ENCODE results near the gene MED27.
A peak's percentile ranks its signal among the peaks of the same experiment; 100 is the strongest.
"Not testable (repeated sequence)": the region's sequence is repeated elsewhere in the genome, so short reads cannot be mapped to it uniquely, and the experiment has no call there.

The MED27 gene

DNA sequence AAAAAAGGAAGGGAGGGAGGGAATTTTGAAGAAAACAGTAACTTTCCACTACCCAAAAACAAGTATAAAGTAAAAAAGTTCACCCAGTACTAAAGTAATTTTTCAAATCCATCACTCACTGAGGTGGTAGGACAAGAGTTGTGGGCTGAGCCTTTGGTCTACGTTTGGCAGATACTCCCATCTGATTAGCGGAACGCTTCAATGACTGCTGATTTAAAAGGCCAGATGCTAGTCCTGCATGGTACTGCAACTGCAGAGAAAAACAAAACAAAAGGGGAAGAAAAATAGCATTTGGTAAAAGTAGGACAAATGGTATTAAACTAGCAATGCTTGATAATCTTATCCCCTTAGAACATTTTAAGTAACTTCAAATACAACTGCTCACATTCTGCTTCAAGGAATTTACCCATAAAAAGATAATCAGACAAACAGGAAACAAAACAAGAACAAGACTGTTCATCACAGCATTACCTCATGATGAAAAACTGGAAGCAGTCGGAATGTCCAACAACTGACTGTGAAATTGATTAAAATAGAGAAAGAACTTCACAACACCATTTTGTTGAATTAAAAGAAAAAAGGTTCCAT, 65.4 kb downstream of the MED27 start:
- DNase-seq, result no peak

- no peak for DNase-seq
Measured at GRCh38 chr9:132012704-132013357, 66.8 kb downstream of the MED27 start.

GRCh38 chr9:132011896-132012295, 67.8 kb downstream of the MED27 start:
- no peak for DNase-seq

- DNase-seq, result no peak
Measured at GRCh38 chr9:132011309-132011708, 68.4 kb downstream of the MED27 start.

GRCh38 chr9:132010201-132010600, 69.5 kb downstream of the MED27 start:
- DNase-seq, result not testable (repeated sequence)

DNA sequence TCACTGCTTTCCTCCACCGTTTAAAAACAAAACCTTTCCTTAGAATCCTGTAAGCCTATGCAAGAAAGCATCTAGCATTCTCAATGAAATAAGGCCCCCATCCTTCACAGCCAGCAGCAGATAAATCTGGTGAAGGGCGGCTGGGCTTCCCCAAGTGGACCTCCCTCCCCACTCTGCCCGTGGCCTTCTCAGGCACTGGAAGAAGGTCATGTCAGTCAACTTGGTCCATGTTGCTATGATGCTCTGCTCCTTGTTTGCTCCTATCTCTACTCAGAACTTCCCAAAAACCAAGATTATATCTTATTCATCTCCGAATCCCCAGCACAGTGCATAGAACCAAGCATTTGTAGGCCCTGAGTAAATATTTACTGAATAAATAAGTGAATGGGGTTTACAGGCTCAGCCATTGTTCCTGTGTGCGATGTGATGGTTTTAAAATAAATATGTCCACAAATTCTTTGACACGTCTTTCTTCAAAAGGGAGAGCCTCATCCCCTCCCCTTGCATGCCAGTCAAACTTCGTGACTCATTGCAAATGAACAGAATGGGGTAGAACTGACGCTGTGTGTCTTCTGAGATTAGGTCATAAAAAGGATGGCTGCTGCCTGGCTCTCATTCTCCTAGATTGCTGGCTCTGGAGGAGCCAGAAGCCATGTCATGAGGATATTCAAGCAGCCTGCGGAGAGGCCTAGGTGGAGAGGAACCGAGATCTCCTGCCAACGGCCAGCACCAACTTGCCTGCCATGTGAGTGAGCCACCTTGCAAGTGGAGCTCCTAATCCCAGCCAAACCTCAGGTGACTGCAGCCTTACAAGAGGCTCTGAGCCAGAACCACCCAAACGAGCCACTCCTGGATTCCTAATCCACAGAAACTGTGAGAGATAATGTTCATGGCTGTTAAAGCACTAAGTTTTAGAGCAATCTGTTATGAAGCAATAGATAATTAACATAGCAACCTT, 70.5 kb downstream of the MED27 start:
- DNase-seq, result no peak

- DNase-seq, result no peak
Measured at GRCh38 chr9:132008184-132008803, 71.4 kb downstream of the MED27 start.

GRCh38 chr9:132007371-132008025, 72.2 kb downstream of the MED27 start:
- no peak for DNase-seq

DNA sequence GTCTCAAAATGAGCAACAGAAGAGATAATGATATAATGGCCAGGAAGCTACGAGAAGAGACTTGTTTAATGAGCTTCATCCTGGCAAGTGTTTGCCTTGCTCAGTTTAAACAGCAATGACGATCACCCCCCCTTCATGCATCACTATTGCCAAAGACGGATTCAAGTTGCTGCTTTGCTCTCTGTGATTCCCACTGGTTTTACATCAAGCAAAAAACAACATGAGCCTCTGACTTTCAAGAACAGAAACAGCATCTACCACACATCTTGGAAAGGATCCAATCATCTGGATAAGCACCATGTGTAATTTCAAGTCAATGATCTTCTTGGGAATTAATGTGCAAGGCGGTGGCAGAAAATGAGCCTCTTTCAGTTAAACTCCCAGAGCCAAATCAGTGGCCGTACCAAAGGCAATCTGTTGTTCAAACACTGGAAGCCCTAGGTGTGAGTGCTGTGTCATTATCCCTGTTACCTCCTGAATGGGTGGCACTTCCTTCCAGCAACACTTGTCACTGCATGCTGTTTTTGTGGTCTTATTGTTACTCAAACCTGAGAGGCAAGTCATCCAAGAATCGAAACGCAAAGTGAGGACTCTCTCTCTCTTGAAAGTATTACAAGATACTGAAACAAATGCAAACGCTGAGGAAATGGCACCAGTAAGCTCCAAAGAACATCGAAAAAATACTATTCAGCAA, 72.8 kb downstream of the MED27 start:
- DNase-seq, result peak; percentile 54

DNA sequence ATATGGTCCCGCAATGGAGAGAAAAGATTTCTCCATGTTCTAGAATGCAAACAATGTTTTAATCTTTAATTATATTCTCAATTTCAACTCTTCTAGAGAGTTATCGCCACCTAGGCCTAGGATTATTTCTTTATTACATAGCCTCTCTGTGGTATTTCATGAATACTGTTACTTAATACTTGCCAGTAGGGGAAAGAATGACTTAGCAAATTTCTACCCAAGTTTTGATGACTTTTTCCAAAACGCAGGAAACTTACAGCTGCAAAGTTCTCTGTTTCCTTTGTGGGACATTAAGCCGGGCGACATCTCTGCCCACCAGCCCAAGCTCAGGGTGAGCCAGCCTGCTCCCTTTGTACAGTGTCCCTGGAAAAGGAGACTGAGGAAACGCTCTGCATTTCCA, 73.8 kb downstream of the MED27 start:
- no peak for DNase-seq

DNA sequence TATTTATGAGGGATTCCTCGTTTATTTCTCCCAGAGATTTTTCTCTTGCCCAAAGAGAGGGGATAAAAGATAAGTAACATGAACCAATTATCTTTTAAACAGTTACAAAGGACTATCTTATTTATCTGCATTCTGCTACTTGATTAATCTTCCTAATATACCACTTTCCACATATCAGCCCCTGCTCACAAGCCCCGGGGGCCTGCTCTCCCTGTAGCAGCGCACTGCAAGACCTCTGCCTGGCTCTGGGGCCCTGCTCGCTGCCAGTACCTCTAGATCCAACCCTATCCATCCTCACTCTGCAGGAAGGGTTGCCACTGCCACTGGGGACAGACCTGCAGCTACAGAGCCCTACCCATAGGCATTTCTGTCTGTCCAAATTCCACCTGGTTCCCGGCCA, 75.3 kb downstream of the MED27 start:
- no peak for DNase-seq

GRCh38 chr9:132003896-132004295, 75.8 kb downstream of the MED27 start:
- no peak for DNase-seq

- no peak for DNase-seq
Measured at GRCh38 chr9:132003319-132003704, 76.4 kb downstream of the MED27 start.

DNA sequence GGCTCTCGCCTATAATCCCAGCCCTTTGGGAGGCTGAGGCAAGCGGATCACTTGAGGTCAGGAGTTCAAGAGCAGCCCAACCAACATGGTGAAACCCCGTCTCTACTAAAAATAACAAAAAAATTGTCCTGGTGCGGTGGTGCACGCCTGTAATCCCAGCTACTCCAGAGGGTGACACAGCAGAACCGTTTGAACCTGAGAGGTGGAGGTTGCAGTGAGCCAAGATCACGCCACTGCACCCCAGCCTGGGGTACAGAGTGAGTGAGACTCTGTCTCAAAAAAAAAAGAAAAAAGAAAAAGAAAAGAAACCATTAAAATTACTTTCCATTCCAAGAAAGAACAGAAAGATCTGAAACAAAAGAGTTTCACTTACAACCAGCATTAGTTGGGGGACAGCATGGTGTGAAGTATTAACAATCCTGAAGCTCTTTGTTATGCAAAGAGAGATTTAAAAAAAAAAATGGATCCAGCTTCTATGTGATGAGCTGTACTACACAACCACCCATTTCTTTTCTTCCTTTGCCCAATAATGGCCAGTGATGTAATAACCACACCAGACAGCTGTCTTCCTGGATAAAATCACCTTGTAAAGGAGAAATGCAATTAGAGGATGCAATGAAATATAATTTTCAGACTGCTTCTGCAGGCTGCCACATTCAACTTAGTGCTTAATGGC, 76.9 kb downstream of the MED27 start:
- DNase-seq, result no peak

- no peak for DNase-seq
Measured at GRCh38 chr9:132001567-132001966, 78.1 kb downstream of the MED27 start.

GRCh38 chr9:132000659-132001058, 79.0 kb downstream of the MED27 start:
- no peak for DNase-seq

GRCh38 chr9:131999692-132000551, 79.7 kb downstream of the MED27 start:
- DNase-seq, result no peak

DNA sequence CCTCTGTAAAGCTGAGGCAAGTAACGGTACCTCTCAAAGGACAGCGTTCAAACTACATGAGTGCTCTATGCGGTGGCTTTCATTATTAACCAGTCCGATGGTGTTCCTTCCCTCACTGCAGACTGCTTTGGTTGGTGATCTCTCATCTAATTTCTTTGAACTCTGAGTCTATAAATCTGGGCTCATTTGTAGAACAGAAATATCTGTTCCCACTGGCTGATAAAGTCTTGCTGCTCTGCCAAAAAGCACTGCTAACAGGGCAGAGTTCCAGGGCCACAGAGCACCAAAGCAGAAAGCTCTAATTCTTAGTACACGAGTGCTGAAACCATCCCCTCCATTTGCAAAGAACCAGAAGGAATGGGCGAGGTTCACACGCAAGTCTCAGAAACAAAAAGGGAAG, 81.9 kb downstream of the MED27 start:
- DNase-seq, result no peak

- no peak for DNase-seq
Measured at GRCh38 chr9:131997076-131997475, 82.6 kb downstream of the MED27 start.

DNA sequence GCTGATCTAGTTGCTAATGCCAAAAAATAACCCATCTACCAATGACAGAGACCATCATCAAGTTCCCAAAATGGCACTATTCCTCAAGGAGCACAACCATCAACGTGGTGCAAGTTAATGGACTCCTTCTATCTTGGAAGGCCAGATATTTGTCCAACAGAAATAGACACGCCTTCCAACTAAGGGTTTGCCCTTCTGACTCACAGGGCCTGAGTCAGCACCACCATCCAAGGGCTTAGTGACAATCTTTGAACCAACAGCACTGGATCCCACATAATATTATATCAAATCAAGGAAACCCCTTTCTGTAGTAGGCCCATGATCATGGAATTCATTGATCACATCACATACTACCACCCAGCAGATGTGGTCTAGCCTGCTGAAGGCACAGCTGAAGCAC, 84.3 kb downstream of the MED27 start:
- no peak for DNase-seq
